MM.1S (cell line): Measurements from ENCODE around the gene EPHA7.

Experiments used
- DNase-seq: peaks from one replicate; pipeline ENCODE4 v3.0.0-alpha.2; 2015
- H2AFZ ChIP-seq: fragments of 300-600 bp; sonication (generic); 2 replicates; pipeline ENCODE4 v1.6.0; 2016; ENCODE audit warnings: antibody characterized with exemption, low read length
- H3F3A ChIP-seq: fragments of 300-600 bp; sonication (generic); 2 replicates; pipeline ENCODE4 v1.6.1; 2016; ENCODE audit warnings: mild to moderate bottlenecking, antibody characterized with exemption, low read length, moderate library complexity, mixed read lengths; ENCODE audit not compliant: insufficient read depth
- H3K27ac ChIP-seq: fragments of 300-600 bp; sonication (generic); 2 replicates; pipeline ENCODE4 v1.5.1; 2016; ENCODE audit warnings: mild to moderate bottlenecking, low read length
- H3K27me3 ChIP-seq: fragments of 300-600 bp; sonication (generic); replicated peaks from 2 replicates; pipeline ENCODE4 v1.6.0; 2016; ENCODE audit warnings: low read length; ENCODE audit not compliant: insufficient read depth
- H3K36me3 ChIP-seq: fragments of 300-600 bp; sonication (generic); replicated peaks from 2 replicates; pipeline ENCODE4 v1.6.1; 2016; ENCODE audit warnings: mild to moderate bottlenecking, low read length, mixed read lengths; ENCODE audit not compliant: insufficient read depth
- H3K4me1 ChIP-seq: fragments of 300-600 bp; sonication (generic); 2 replicates; pipeline ENCODE4 v1.6.1; 2016; ENCODE audit warnings: low read length, mixed read lengths
- H3K4me2 ChIP-seq: fragments of 300-600 bp; sonication (generic); 2 replicates; pipeline ENCODE4 v1.6.0; 2016; ENCODE audit warnings: low read depth, low read length
- H3K4me3 ChIP-seq: fragments of 300-600 bp; sonication (generic); 2 replicates; pipeline ENCODE4 v1.5.1; 2016; ENCODE audit warnings: low read length, mixed read lengths
- H3K79me2 ChIP-seq: fragments of 300-600 bp; sonication (generic); 2 replicates; pipeline ENCODE4 v1.6.1; 2016; ENCODE audit warnings: mixed run types, low read length, mixed read lengths
- H3K9ac ChIP-seq: fragments of 300-600 bp; sonication (generic); 2 replicates; pipeline ENCODE4 v1.6.1; 2016; ENCODE audit warnings: low read length, mixed read lengths
- H3K9me2 ChIP-seq: fragments of 300-600 bp; sonication (generic); replicated peaks from 2 replicates; pipeline ENCODE4 v1.6.1; 2016; ENCODE audit warnings: mild to moderate bottlenecking, low read length, mixed read lengths; ENCODE audit not compliant: insufficient read depth
- H3K9me3 ChIP-seq: fragments of 300-600 bp; sonication (generic); replicated peaks from 2 replicates; pipeline ENCODE4 v1.6.1; 2016; ENCODE audit warnings: mild to moderate bottlenecking, low read length, mixed read lengths; ENCODE audit not compliant: insufficient read depth
- H4K20me1 ChIP-seq: fragments of 300-600 bp; sonication (generic); 2 replicates; pipeline ENCODE4 v1.6.1; 2016; ENCODE audit warnings: mild to moderate bottlenecking, low read length, moderate library complexity, mixed read lengths; ENCODE audit not compliant: insufficient read depth
- EZH2 ChIP-seq: fragments of 300-600 bp; sonication (generic); optimal IDR thresholded peaks from 2 replicates; pipeline ENCODE3; 2017; ENCODE audit warnings: low read depth, mild to moderate bottlenecking, antibody characterized with exemption, low read length, mixed read lengths
- EZH2phosphoT487 ChIP-seq: fragments of 300-600 bp; sonication (generic); IDR thresholded peaks from 2 replicates; pipeline ENCODE4 v1.6.1; 2018; ENCODE audit warnings: antibody characterized with exemption, low read length
- TF ChIP-seq, protein P1 (sequence below): fragments of 300-600 bp; sonication (generic); IDR thresholded peaks from 2 replicates; pipeline ENCODE4 v1.5.1; 2016; ENCODE audit warnings: antibody characterized with exemption, low read length, mixed read lengths

The EPHA7 gene

DNA sequence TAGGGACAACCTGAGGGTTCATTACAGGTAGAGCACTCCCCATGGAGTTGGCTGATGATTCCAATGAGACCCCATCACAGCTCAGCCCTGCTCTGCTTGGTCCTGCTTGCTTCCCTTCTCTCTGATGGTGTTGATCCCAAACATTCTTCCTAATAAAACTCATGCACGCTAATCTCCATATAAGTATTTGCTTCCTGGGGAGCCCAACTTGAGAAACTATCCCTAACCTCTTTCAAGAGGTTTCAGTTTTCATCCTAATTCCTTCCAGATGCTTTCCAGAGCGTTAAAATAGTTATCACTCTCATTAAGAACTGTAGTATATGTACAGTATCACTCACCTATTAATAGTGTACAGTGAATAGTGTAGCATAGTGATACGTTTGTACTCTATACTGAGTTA, 68.1 kb downstream of the EPHA7 start:
- Histone ChIP-seq H3K9me2 (no peaks in the 10 kb centered on the region), H3K9me3 (no peaks in the 10 kb centered on the region), H3K4me1 (no peaks in the 10 kb centered on the region), H3K27me3 (no peaks in the 10 kb centered on the region), H3K4me2 (no peak overlapping the region), H3F3A (no peaks in the 10 kb centered on the region), H3K9ac (no peak overlapping the region), H3K27ac (no peak overlapping the region), H4K20me1 (no peaks in the 10 kb centered on the region), H3K79me2 (no peaks in the 10 kb centered on the region), H3K36me3 (no peaks in the 10 kb centered on the region), H2AFZ (no peak overlapping the region), H3K4me3 (no peak overlapping the region)
- DNase-seq, result no peak
- TF ChIP-seq EZH2phosphoT487, result no peak
- no peak for TF ChIP-seq EZH2
- TF ChIP-seq, protein P1, sequence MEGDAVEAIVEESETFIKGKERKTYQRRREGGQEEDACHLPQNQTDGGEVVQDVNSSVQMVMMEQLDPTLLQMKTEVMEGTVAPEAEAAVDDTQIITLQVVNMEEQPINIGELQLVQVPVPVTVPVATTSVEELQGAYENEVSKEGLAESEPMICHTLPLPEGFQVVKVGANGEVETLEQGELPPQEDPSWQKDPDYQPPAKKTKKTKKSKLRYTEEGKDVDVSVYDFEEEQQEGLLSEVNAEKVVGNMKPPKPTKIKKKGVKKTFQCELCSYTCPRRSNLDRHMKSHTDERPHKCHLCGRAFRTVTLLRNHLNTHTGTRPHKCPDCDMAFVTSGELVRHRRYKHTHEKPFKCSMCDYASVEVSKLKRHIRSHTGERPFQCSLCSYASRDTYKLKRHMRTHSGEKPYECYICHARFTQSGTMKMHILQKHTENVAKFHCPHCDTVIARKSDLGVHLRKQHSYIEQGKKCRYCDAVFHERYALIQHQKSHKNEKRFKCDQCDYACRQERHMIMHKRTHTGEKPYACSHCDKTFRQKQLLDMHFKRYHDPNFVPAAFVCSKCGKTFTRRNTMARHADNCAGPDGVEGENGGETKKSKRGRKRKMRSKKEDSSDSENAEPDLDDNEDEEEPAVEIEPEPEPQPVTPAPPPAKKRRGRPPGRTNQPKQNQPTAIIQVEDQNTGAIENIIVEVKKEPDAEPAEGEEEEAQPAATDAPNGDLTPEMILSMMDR, result no peak

DNA sequence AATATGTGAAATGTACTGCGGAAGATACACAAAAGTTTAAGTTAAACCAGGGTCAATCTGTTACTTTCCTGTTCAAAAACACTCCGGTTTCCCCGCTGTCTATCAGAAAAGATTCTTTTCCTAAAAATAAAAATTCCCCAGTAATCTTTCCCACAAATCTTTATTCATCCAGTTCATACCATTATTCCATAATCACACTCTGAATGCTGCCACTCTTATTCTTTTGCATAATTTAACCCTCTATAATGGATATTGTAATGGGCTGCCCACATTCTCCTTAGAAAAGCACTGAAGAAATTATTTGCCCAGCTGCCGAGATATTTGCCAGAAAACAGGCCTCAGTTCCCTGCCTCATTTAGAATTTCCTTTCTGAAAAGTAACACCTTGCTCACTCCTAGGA, 68.6 kb downstream of the EPHA7 start:
- H3F3A ChIP-seq, result no peaks in the 10 kb centered on the region
- no peaks in the 10 kb centered on the region for H3K9me2 ChIP-seq
- H3K4me3 ChIP-seq, result no peak overlapping the region
- H3K36me3 ChIP-seq, result no peaks in the 10 kb centered on the region
- no peaks in the 10 kb centered on the region for H3K4me1 ChIP-seq
- DNase-seq, result no peak
- TF ChIP-seq EZH2phosphoT487, result no peak
- TF ChIP-seq, protein P1, result no peak
- TF ChIP-seq EZH2, result no peak
- no peaks in the 10 kb centered on the region for H3K79me2 ChIP-seq
- no peak overlapping the region for H3K27ac ChIP-seq
- H3K27me3 ChIP-seq, result no peaks in the 10 kb centered on the region
- no peak overlapping the region for H2AFZ ChIP-seq
- no peaks in the 10 kb centered on the region for H3K9me3 ChIP-seq
- no peak overlapping the region for H3K4me2 ChIP-seq
- H3K9ac ChIP-seq, result no peak overlapping the region
- H4K20me1 ChIP-seq, result no peaks in the 10 kb centered on the region

DNA sequence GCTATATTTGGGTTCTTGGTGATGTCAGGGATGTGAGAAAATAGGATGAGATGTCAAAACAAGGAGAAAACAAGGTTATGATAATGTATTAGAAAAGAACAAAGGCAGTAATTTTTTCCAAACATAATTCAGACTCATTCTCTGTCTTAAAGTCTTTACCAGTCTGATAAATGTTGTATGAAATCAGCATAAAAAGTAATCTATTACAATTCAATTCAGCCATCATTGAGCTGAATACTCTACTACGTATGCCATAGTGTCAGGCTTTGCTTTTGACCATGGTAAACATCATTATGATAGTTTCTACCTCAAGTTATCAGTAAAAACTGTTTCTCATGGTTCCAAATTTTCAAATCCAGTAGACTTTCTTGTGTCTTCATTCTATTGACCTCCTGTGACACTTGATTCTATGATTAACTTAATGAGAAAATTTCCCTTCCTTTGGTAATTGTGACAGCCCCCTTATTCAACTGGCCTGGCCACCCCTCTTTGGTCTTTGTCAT, 75.0 kb downstream of the EPHA7 start:
- Histone ChIP-seq H3K9ac (no peak overlapping the region), H3F3A (no peaks in the 10 kb centered on the region), H3K36me3 (no peaks in the 10 kb centered on the region), H3K9me2 (no peaks in the 10 kb centered on the region), H3K27me3 (no peaks in the 10 kb centered on the region), H3K27ac (no peak overlapping the region), H3K79me2 (no peaks in the 10 kb centered on the region), H2AFZ (no peak overlapping the region), H3K4me2 (no peak overlapping the region), H3K9me3 (no peaks in the 10 kb centered on the region), H3K4me1 (no peaks in the 10 kb centered on the region), H3K4me3 (no peak overlapping the region), H4K20me1 (no peaks in the 10 kb centered on the region)
- no peak for DNase-seq
- TF ChIP-seq, protein P1, result no peak
- TF ChIP-seq EZH2 (no peak), EZH2phosphoT487 (no peak)

DNA sequence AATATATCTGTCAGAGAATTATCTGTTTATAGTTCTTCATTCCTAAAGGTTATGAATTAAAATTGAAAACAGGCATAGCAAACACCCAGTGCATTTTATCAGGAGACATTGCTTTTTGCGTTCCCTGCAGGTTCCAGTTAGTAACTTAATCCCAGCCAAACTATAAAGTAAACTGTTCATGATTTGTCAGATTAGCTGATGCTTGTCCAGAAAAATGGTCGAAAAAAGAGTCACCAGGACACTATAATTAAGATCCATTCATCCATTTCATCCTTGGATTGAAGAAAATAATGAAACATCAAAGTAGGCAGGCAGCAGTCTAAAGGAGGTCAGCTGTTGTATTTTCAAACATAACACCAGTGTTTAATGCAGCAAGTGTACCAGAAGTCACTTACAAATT, 75.9 kb downstream of the EPHA7 start:
- H3K27ac ChIP-seq, result no peak overlapping the region

More for the DNA sequence above, 75.9 kb downstream of the EPHA7 start:
- no peak overlapping the region for H2AFZ ChIP-seq
- no peaks in the 10 kb centered on the region for H4K20me1 ChIP-seq
- DNase-seq, result no peak
- H3K4me1 ChIP-seq, result no peaks in the 10 kb centered on the region
- no peaks in the 10 kb centered on the region for H3F3A ChIP-seq
- H3K9me2 ChIP-seq, result no peaks in the 10 kb centered on the region
- no peaks in the 10 kb centered on the region for H3K9me3 ChIP-seq
- no peaks in the 10 kb centered on the region for H3K27me3 ChIP-seq
- H3K36me3 ChIP-seq, result no peaks in the 10 kb centered on the region
- TF ChIP-seq EZH2phosphoT487, result no peak
- TF ChIP-seq EZH2, result no peak
- TF ChIP-seq, protein P1, result no peak
- H3K4me2 ChIP-seq, result no peak overlapping the region
- H3K4me3 ChIP-seq, result no peak overlapping the region
- no peak overlapping the region for H3K9ac ChIP-seq
- no peaks in the 10 kb centered on the region for H3K79me2 ChIP-seq
